Measurements from ENCODE around the gene MRPL16.
A peak's percentile ranks its signal among the peaks of the same experiment; 100 is the strongest.
"Not testable (repeated sequence)": the region's sequence is repeated elsewhere in the genome, so short reads cannot be mapped to it uniquely, and the experiment has no call there.

MRPL16 gene

DNA sequence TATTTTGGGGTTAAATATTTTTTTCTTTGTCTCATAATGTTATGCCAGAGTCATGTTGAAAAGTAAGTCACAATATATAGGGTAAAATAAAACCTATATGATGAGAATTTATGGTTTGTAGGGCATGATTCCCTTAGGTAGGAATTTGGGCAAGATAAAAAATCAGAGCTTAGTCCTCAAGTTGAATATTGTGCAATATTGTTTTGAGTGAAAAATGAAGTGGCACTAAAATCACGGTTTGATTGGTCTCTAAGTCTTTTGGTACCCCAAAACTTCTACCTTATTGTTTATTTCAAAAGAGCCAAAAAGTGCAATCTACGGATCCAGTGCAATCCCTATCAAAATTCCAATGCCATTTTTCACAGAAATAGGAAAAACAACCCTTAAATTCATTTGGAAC is 1.6 kb upstream of the MRPL16 start:
- no peak for DNase-seq (ENCODE audit: low read depth in 3 of 3)

DNA sequence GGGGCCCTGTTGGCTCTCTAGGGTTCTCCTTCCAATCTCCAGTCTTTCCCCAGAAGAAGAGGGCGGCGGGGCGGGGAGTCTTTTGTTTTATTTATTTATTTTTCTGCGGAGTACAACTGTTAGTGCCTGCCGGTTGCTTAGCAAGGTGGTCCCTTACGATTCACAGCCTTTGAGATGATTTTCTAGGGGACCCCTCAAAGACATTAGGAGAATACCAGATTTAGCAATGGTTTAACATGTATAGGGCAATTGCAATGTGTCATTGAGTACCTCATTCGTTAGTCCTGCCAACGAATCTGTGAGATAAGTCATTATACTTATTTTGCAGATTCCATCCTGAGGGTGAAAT is 307 bp upstream of the MRPL16 start:
- no peak for DNase-seq (ENCODE audit: low read depth in 3 of 3)

DNA sequence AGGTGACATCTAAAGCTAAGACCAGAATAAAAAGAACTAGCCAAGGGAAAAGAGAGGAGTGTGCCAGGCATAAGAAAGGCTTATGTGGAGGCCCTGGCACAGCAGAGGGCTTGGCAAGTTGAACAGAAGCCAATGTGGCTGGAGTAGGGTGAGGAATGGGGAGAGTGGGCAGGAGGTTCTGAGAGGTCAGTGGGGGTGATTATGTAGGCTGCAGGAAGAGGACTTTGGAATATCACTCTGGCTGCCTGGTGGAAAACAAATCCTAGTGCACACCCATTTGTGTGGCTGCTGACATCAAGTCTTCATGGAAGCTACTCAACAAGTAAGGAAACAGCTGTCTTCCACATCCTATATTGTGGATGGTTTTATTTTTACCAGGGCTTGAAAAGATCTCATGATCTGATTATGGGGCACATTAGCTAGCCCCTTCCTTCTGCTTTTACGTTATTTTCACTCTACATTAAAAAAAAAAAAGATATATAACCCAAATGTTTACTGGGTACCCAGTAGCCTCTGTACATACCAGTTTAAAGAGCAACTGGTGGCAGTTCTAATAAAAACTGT is 3.4 kb downstream of the MRPL16 start:
- no peak for DNase-seq (ENCODE audit: low read depth in 3 of 3)

DNA sequence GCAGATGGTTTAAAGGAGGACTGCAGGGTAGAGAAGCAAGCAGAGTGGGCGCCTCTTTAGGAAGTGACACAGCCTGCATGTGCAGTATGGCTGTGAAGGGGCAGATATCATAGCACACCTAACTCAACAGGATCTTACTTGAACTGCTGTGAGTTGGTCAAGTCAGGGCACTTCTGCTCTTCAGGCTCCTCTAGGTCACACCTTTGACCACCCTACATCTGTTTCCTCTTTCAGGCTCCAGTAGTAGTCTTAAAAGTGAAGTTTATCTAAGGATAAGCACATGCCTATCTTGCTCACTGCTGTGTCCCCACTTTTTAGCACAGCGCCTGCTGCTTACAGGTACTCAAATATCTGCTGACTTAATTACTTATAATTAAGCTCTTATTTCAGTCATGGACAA is 6.5 kb downstream of the MRPL16 start:
- DNase-seq (ENCODE audit: low read depth in 3 of 3), result no peak

DNA sequence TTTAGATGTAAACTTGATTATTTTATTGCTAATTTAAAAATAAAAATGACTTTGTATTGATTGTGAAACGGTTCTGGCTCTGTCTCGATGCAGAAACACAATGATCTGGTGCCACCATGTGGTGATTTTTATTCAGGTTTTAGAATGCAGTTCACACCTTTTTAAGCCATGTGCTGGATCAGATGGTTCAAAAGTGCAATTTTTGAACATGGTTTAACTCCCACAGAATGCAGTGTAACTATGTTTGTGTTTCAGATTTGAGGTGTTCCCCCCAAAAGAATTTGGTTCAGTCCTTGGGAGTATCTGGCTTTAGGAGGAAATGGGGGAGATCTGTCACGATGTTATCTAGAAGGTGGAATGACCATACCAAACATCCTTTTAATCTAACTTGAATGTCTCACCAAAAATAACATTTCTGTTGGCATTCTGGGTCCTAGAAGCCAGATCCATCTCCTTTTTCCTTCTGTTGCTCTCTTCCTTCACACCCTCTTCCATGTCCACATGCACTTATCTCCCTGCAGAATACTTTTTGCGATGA is 7.9 kb downstream of the MRPL16 start:
- DNase-seq (ENCODE audit: low read depth in 3 of 3), result peak in 1 of 3 experiments; percentile 25

DNA sequence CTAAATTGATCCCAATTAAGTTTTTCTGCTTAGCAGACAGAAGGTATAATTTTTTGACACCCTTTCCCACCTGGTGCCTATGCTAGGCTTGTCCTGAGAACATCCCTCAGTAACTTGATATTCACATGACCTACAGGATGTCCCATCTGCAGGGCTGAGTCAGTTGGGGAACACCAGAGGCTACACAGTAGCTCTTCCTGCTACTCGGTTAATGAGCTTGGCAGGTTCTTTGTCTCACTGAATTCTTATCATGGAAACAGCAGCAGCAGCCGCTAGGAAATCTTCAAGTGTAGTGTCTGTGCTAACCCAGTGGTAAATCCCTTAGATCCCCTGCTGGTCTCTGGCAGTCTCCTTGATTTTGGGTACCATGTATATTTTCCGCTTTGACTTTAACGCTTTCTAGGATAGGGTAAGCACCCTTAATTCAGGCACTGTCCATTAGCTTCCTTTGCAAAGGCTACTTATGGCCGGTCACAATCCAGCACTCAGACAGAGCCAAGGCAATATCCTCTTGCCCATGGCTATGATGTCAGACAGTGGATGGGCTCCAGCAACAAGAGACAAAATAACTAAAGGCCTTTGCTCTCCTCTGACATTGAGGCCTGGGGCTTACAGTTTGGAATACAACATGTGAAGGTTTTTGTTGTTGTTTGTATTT is 8.5 kb downstream of the MRPL16 start:
- DNase-seq (ENCODE audit: low read depth in 3 of 3), result no peak

DNA sequence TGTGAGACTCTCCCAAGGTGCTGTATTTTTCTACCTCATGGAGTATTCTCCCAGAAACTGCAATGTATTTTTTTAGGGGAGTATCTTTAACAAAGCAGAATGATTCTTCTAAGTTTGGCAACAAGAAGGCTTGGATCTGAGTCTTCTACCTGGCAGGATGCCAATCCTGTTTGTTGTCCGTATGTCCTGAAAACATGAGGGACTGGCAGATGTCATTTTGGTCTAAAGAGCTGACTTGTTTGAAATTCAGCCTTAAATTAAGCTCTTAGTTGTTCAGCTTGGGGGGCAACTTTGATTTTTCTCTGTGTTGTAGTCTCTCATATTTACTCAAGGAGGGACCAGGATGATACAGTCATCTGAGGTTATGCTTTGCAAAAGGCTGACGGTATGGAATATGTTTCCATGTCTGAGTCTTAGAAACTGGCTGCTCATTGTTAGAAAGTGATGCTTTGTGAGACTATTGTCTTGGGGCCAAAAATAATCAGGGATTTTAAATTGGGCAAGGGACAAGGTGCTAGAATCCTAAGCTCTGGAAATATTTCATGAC is 9.3 kb downstream of the MRPL16 start:
- no peak for DNase-seq (ENCODE audit: low read depth in 3 of 3)

DNA sequence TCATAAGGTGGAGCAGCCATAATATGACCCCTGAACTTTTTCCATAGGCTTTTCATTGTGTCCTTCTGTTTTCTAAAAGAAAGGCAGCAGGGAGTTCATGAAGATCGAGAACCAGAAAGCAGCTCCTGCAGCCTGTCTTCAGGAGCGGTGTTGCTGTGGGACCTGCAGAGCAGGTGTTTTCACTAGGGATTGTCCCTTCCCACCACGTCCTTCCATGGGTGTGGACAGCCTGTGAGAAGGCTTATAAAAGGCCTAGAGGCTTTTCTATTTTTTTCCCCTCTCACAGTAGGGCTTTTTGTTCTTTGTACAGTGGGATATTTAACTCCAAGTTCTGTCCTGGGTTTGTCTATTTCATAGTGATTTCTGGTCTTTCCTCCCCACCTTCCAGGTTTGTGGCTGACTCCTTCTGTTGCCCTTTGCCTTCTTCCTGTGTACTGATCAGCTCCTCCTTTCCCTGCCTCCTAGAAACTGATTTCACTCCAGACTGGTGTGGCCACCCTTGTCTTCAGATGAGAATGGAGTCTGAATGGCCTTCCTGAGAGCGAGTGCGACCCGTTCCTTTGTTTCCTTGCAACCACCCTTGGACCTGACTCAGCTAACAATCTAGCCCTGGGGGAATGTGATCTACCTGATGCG is 10.1 kb downstream of the MRPL16 start:
- no peak for DNase-seq (ENCODE audit: low read depth in 3 of 3)

DNA sequence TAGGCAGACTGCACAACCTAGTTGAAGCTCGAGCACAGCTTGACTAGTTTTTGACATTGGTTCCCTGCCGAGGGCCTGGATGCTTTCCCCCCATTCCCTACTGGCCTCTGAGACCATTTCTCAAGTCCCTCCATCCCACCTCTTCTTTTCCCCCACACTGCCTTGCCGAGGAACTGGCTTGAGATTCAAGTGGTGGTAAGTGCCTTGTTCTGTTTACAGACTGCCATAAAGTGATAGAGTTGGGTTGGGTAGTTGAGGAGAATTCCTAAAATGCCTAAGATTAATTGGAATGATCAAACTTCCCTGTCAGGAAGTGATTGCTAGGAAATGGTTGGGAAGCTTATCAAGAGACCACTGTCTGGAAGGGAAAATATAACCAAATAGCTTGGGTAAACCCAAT is 16.2 kb downstream of the MRPL16 start:
- no peak for DNase-seq (ENCODE audit: low read depth in 3 of 3)

DNA sequence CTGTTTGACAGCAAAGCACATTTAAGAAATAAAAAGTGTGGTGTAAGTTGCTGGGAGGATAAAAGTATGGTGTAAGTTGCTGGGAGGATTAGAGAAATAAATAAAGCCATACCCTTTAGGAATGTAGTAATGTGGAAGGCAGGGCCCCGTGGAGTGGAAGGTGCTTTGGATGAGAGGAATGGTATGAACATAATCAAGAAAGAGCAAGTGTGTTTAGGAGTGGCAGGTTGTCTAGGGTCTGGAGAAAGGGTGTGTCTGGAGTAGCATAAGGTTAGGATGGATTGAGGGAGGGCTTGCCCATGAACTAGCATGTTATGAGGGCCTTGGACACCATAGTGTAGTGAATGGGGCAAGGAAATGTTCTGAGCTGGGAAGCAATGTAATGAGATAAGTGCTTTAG is 18.1 kb downstream of the MRPL16 start:
- DNase-seq (ENCODE audit: low read depth in 3 of 3), result no peak

DNA sequence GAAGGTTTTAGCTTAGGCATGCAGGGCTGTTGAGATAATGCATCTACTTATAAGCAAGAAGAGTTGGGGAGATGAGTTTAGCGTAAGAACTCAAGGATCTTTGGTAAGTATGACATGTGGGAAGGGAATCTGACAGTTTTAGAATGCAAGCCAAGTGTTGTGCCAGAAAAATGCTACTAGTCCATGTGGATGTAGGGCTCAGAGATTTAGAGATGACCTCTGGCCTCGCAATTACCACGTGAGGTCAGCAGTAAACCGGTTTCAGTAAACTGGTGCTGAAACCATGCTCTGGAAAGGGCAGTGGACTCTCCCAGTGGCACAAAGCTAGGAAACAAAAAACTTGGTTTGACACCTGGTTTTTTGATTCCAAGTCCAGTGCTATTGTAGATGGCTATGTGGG is 18.9 kb downstream of the MRPL16 start:
- DNase-seq (ENCODE audit: low read depth in 3 of 3), result no peak

DNA sequence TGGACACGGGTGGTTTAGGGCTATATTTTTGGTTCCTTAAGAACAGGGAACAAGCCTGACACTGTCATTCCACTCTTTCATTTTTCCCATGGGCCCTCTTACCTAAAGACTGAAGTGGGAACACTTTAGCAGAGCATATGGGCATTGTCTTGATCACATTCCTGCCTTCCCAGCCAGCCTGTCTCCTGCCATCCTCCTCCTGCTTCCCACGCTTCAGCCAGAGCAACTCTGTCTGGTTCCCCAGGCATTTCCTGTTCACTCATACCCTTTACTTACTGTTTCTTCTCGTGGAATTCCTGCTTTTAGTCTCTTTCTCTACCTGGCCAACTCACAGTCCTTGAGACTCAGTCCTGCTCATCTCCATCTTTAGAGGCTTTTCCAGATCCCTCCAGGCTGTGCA is 22.8 kb downstream of the MRPL16 start:
- no peak for DNase-seq (ENCODE audit: low read depth in 3 of 3)

DNA sequence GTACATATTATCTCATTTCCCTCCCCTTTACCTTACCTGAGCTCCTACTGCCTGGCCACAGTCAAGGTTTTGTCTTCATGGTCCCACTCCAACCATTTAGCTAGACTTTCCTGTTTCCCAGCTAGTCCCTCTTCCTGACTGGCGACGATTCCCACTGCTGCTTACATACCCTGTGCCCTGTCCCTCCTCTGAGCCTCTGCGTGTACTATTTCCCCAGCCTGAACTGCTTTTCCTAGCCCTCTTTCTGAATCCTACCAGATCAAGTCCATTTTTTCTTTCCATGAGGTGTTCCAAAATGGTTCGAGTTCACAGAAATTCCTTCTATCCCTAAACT is 23.4 kb downstream of the MRPL16 start:
- DNase-seq (ENCODE audit: low read depth in 3 of 3), result no peak

DNA sequence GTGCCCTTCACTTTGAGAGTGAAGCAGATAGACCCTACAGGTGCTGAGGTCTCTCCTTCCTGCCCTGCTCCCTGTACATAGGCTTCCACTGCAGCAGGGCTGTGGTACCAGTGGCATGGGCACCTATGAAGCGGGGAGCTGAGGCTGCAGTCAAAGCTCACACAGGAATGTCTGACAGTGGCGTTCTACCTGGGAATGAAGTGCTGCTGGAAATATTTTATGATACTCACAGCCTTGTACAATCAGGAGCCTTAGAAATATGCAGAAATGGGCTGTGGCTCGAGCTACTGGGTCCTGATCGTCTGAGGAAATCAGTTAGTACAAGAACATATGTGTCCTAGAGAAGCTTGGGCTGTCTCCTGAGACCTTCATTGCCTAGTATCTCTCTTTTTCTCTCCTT is 24.8 kb downstream of the MRPL16 start:
- DNase-seq (ENCODE audit: low read depth in 3 of 3), result no peak

DNA sequence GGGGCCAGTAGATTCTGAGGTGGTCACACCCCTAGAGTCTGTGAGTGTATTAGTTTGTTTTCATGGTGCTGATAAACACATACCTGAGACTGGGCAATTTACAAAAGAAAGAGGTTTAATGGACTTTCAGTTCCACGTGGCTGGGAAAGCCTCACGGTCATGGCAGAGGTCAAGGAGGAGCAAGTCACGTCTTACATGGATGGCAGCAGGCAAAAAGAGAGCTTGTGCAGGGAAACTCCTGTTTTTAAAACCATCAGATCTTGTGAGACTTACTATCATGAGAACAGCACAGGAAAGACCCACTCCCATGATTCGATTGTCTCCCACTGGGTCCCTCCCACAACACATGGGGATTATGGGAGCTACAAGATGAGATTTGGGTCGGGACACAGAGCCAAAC is 26.1 kb downstream of the MRPL16 start:
- not testable (repeated sequence) for DNase-seq (ENCODE audit: low read depth in 3 of 3)

DNA sequence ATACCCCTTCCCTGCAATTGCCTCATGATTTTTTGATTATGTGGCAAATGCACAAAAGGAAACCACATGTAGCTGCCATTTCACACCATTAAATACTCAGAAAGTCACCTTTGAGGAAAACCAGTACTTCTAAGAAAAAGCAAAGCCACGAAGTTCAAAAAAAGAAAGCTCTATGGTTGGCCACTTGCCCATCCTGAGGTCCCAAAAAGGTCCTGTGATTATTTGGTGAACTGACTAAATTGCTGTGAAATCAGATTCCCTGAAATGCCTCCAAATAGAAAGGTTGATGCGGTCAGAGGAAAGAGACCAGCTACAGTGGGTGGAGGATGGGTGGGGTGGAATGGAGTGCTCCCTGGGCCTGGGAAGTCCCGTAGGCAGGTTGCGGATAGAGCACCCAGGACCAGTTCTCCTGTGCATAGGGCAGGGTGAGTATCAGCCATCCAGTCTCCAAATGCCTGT is 26.9 kb downstream of the MRPL16 start:
- DNase-seq (ENCODE audit: low read depth in 3 of 3), result no peak

DNA sequence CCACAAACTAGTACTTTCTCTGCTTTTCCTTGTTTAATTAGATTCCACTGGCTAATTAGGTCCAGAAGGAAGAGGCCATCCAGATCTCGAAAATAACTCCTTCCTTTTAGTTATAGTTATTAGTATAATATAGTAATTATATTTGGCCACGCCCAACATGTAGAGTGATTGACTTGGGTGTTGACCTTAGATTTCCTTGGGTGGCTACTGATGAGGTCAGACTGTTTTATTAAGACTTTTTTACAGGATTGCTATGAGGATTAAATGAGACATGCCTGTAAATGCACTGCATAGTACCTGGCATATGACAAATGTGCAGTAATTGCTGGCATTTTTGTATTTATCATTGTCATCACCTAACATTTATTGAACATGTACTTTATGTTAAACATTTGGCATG is 28.5 kb downstream of the MRPL16 start:
- no peak for DNase-seq (ENCODE audit: low read depth in 3 of 3)

DNA sequence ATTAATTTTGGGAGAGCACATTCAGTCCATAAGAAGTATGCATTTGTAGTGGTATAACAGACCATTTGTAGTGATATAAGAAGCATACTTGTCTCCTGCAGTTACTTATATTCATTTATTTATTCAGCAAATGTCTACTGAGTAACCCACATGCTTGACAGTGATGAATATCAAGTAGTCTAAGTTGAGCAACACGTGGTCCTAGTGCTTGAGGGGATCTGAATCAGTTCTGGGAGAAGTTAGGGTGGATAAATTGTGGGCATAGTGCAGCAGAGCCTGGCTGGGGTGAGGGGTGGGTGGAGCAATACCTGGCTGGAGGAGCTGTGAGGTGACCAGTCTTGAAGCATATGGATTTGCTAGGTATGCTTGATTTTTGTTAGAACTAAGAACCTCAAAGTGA is 31.1 kb downstream of the MRPL16 start:
- DNase-seq (ENCODE audit: low read depth in 3 of 3), result no peak

DNA sequence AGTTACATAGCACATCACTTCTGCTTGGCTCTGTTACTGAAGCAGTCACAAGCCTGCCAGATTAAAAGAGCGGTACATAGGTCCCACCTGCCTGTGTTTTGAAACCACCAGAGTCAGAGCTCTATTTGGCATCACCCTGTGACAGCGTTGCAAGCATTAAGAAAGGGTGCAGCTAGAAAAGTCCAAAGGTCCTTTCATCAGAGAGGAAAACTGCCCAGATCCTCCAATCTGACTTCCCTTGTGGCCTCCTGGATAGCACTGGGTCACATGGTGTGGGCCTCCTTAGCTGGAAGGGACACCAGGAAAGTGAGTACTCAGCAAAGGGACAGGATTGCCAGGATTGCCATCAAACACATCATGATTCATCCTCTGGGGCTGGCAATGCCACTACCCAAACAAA is 32.5 kb downstream of the MRPL16 start:
- no peak for DNase-seq (ENCODE audit: low read depth in 3 of 3)

DNA sequence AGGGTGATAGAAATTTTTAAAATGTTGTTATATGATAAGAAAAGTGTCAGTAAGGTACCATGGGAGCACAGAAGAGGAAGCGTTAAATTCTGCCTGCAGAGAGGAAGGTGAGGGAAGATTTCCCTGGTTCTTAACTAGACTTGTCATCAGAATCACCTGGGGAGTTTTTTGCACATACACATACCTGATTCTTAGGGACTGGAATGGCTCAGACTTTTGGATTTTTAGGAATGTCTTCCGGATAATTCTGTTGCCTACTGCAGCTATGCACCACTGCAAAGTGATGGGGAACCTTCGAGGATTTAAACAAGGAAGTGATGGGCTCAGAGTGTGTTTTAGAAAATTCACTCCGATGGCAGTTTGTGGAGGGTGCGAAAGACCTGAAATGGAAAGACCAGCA is 33.5 kb downstream of the MRPL16 start:
- no peak for DNase-seq (ENCODE audit: low read depth in 3 of 3)

DNA sequence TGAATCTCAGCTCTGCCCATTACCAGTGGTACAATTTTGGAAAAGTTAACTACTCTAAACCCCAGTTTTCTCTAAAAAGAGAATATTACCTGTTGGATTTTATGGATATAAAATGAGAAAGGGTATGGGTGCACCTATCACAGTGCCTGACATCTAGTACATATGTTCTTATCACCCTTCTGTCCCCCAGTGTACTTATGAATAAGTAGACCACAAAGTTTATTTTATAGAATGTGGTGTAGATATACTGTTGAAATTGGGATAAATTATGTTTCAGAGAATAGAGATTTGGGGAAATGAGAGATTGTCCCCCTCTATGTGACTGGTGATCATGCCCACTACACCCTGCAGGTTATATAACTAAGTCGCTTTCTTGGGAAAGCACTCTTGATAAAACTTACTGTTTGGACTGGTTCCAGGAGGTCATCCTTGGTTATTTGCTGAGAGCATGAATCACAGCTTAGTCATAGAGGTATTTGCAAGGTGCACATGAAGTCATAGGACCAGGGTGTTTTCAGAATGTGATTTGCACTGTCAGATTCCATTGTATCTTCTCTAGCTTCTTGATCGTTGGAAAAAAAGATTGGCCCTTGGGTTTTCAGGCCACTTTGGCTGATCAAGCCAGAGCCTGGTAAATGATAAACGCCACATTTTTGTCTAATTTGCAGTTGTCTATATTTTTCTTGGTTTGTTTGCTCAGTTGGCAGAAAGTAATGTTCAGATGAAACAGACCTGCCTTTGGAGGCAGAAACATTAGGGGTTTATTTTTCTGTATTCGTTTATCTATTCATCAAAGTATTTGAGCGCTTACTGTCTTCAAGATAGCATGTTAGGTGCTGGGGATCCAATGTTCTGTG is 34.1 kb downstream of the MRPL16 start:
- no peak for DNase-seq (ENCODE audit: low read depth in 3 of 3)

DNA sequence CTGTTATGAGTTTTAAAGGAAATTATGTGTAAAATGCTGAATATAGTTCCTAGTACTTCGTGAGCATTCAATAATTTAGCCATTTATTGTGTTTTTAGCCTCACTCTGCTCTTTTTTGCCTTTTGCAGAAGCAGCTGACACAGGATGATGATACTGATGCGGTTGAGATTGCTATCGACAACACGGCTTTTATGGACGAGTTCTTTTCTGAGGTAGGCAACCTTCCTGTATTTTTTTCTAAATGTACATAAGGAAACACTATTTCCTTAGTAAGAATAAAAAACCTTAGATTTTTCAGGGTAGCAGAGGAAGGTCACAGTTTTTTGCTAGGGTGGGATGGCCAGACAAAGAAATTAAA is 37.5 kb downstream of the MRPL16 start:
- no peak for DNase-seq (ENCODE audit: low read depth in 3 of 3)

Measured in stimulated activated CD4-positive, alpha-beta T cell treated with anti-CD3 and anti-CD28 coated beads, TNF-alpha, amount 100 ng/mL, for 24 hours (primary cell).